Peyer's patch (tissue), 4 donors: ENCODE results near the gene HFM1. TPM values are rescaled to one million over a fixed set of nuclear protein-coding genes. Genes with fewer than 3 reads are reported as not detected.
"Not testable (repeated sequence)": the region's sequence is repeated elsewhere in the genome, so short reads cannot be mapped to it uniquely, and the experiment has no call there.

Experiments used
- DNase-seq, 3 donors: peaks; one replicate each; pipeline ENCODE4 v3.0.0-alpha.2; 2017 to 2019
- H3K27ac ChIP-seq, 4 donors: fragments of 200-600 bp; sonication (generic); one replicate each; pipeline ENCODE4 v1.5.1; 2016 to 2019
- H3K27me3 ChIP-seq, 2 donors: fragments of 200-600 bp; sonication (generic); one replicate each; pipeline ENCODE4 v1.5.1; 2019
- H3K36me3 ChIP-seq, 3 donors: fragments of 200-600 bp; sonication (generic); one replicate each; pipeline ENCODE4 v1.5.1; 2016 to 2019
- H3K4me1 ChIP-seq, 4 donors: fragments of 200-600 bp; sonication (generic); one replicate each; pipeline ENCODE4 v1.5.1; 2016 to 2019
- H3K4me3 ChIP-seq, 4 donors: fragments of 200-600 bp; sonication (generic); 1 replicate in 3 of 4; 2 replicates in 1 of 4; pipeline ENCODE4 v1.5.1; 2016 to 2019; ENCODE audit warnings: mild to moderate bottlenecking in 1 of 4
- H3K9me3 ChIP-seq, 4 donors: fragments of 200-600 bp; sonication (generic); one replicate each; pipeline ENCODE4 v1.5.1; 2016 to 2019; ENCODE audit warnings: mild to moderate bottlenecking in 1 of 4
- POLR2A ChIP-seq, 2 donors: fragments of 450-650 bp; IDR thresholded peaks; one replicate each; pipeline ENCODE4 v1.5.1; 2017; ENCODE audit warnings: antibody characterized with exemption in 2 of 2, mild to moderate bottlenecking in 2 of 2, moderate library complexity in 2 of 2
- total RNA-seq, 4 donors: library from RNA; depleted of rRNA; stranded (reverse); fragments of >200 nt; gene quantifications; one replicate each; pipeline ENCODE4 v1.1.0, GENCODE V29; 2016
- TF ChIP-seq, protein P1 (sequence below), 6 experiments: fragments of 450-650 bp in 4 of 6; fragments of 200-600 bp in 2 of 6; sonication (generic) in 1 of 6; IDR thresholded peaks; one replicate each; pipeline ENCODE4 v1.5.1; 2017 to 2019; ENCODE audit warnings: antibody characterized with exemption in 6 of 6, mild to moderate bottlenecking in 3 of 6, moderate library complexity in 1 of 6

Gene HFM1
- total RNA-seq, 4 donors from 2014 or later = not detected

- no peak for TF ChIP-seq POLR2A (IDR thresholded peaks at IDR 0.05)
- TF ChIP-seq, protein P1, sequence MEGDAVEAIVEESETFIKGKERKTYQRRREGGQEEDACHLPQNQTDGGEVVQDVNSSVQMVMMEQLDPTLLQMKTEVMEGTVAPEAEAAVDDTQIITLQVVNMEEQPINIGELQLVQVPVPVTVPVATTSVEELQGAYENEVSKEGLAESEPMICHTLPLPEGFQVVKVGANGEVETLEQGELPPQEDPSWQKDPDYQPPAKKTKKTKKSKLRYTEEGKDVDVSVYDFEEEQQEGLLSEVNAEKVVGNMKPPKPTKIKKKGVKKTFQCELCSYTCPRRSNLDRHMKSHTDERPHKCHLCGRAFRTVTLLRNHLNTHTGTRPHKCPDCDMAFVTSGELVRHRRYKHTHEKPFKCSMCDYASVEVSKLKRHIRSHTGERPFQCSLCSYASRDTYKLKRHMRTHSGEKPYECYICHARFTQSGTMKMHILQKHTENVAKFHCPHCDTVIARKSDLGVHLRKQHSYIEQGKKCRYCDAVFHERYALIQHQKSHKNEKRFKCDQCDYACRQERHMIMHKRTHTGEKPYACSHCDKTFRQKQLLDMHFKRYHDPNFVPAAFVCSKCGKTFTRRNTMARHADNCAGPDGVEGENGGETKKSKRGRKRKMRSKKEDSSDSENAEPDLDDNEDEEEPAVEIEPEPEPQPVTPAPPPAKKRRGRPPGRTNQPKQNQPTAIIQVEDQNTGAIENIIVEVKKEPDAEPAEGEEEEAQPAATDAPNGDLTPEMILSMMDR (IDR thresholded peaks at IDR 0.05) = no peak
- H3K9me3 ChIP-seq = no peaks in the 10 kb centered on the region
- no peaks in the 10 kb centered on the region for H3K4me1 ChIP-seq
- H3K4me3 ChIP-seq = no peak overlapping the region
- DNase-seq = no peak
- no peaks in the 10 kb centered on the region for H3K36me3 ChIP-seq
- H3K27me3 ChIP-seq = no peaks in the 10 kb centered on the region
- H3K27ac ChIP-seq = no peak overlapping the region
These were observed 34.4 kb upstream of the HFM1 start for GRCh38 chr1:91439016-91439415.

DNA sequence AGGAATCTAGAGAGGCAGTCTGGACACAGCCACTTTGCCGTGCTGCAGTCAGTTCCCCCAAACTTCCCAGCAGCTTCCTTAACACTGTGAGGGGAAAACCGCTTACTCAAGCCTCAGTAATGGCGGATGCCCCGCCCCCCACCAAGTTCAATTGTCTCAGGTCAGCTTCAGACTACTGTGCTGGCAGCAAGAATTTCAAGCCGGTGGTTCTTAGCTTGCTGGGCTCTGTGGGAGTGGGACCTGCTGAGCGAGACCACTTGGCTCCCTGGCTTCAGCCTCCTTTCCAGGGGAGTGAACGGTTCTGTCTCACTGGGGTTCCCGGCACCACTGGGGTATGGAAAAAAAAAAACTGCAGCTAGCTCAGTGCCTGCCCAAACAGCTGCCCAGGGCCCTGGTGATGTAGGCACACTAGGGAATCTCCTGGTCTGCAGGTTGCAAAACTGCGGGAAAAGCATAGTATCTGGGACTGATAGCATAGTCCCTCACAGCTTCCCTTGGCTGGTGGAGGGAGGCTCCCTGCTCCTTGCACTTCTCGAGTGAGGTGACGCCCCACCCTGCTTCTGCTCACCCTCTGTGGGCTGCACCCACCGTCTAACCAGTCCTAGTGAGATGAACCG lies 23.7 kb upstream of the HFM1 start:
- H3K27me3 ChIP-seq = no peaks in the 10 kb centered on the region
- no peak overlapping the region for H3K27ac ChIP-seq
- H3K4me1 ChIP-seq = no peaks in the 10 kb centered on the region
- TF ChIP-seq POLR2A (IDR thresholded peaks at IDR 0.05) = no peak
- TF ChIP-seq, protein P1 (IDR thresholded peaks at IDR 0.05) = no peak
- no peaks in the 10 kb centered on the region for H3K36me3 ChIP-seq
- H3K4me3 ChIP-seq = no peak overlapping the region
- no peak for DNase-seq
- no peaks in the 10 kb centered on the region for H3K9me3 ChIP-seq

DNA sequence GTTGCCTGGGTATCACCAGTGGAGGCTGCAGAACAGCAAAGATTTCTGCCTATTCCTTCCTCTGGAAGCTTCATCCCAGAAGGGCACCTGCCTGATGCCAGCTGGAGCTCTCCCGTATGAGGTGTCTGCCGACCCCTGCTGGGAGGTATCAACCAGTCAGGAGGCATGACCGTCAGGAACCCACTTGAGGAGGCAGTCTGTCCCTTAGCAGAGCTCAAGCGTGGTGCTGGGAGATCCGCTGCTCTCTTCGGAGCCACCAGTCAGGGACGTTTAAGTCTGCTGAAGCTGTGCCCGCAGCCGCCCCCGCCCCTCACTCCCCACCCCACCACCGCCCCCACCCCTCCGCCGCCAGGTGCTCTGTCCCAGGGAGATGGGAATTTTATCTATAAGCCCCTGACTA lies 23.1 kb upstream of the HFM1 start:
- Histone ChIP-seq H3K27me3 (no peaks in the 10 kb centered on the region), H3K27ac (no peak overlapping the region), H3K4me1 (no peaks in the 10 kb centered on the region), H3K9me3 (no peaks in the 10 kb centered on the region), H3K4me3 (no peak overlapping the region), H3K36me3 (no peaks in the 10 kb centered on the region)
- DNase-seq = no peak
- no peak for TF ChIP-seq POLR2A (IDR thresholded peaks at IDR 0.05)
- TF ChIP-seq, protein P1 (IDR thresholded peaks at IDR 0.05) = no peak

GRCh38 chr1:91422523-91422922 lies 17.9 kb upstream of the HFM1 start:
- not testable (repeated sequence) for H3K4me3 ChIP-seq, H3K27ac ChIP-seq

DNA sequence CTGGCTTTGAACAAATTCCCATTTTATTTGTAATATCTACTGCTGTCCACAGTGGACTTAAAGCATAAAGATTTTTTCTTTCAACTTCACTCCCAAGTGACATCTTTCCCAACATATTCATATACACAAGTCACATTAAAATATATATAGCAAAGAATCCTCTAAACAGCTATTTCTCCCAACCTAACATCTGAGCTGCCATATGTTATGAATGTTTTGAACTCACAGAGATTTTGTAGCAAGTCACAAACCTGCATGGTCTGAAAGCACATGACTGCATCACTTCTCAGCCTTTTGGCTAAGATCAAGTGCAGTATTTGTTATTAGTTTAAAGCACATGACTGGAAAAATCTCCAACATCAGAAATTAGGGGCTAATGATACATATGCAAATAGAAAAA lies 7.7 kb upstream of the HFM1 start:
- no peak overlapping the region for H3K4me3 ChIP-seq
- TF ChIP-seq, protein P1 (IDR thresholded peaks at IDR 0.05) = no peak
- no peak for TF ChIP-seq POLR2A (IDR thresholded peaks at IDR 0.05)
- no peaks in the 10 kb centered on the region for H3K27me3 ChIP-seq
- H3K27ac ChIP-seq = no peak overlapping the region
- H3K9me3 ChIP-seq = no peaks in the 10 kb centered on the region
- H3K4me1 ChIP-seq = no peaks in the 10 kb centered on the region
- H3K36me3 ChIP-seq = no peaks in the 10 kb centered on the region
- DNase-seq = no peak

More at GRCh38 chr1:91422523-91422922, 17.9 kb upstream of the HFM1 start:
- DNase-seq, H3K27me3 ChIP-seq, H3K4me1 ChIP-seq, H3K9me3 ChIP-seq, H3K36me3 ChIP-seq: not testable (repeated sequence)

DNA sequence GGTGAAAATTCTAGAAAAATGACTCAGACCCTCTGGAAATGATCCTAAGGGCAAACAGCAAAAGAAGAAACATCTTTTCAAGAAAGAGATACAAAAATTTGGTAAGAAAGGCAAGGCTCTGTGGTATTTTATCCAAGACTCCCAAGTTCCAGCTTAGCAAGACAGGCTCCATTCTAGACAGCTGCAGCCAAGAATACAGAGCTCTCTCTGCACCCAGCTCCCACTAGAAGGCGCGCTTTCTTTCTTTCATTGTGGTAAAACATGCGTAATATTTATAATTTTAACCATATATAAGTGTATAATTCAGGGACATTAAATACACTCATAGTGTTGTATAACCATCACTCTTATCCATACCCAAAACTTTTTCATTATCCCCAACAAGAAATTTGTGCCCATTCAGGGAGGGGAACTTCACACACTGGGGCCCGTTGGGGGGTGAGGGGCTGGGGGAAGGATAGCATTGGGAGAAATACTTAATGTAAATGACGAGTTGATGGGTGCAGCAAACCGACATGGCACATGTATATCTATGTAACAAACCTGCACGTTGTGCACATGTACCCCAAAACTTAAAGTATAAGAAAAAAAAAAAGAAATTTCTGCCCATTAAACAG lies 2.2 kb upstream of the HFM1 start:
- H3K4me3 ChIP-seq = no peak overlapping the region
- H3K27ac ChIP-seq = no peak overlapping the region
- TF ChIP-seq, protein P1 (IDR thresholded peaks at IDR 0.05) = no peak
- no peak for TF ChIP-seq POLR2A (IDR thresholded peaks at IDR 0.05)
- no peaks in the 10 kb centered on the region for H3K36me3 ChIP-seq
- no peaks in the 10 kb centered on the region for H3K9me3 ChIP-seq
- peaks cover 0 to 2% (median 0%) of the 10 kb centered on the region in 4 donors for H3K4me1 ChIP-seq
- no peak for DNase-seq
- no peaks in the 10 kb centered on the region for H3K27me3 ChIP-seq
